Measurements from ENCODE around the gene REM1. TPM values are rescaled to one million over a fixed set of nuclear protein-coding genes. Genes with fewer than 3 reads are reported as not detected.
"Not testable (repeated sequence)": the region's sequence is repeated elsewhere in the genome, so short reads cannot be mapped to it uniquely, and the experiment has no call there.

The REM1 gene
- total RNA-seq, 1 donor from 2014 or later: 4.5 TPM

DNA sequence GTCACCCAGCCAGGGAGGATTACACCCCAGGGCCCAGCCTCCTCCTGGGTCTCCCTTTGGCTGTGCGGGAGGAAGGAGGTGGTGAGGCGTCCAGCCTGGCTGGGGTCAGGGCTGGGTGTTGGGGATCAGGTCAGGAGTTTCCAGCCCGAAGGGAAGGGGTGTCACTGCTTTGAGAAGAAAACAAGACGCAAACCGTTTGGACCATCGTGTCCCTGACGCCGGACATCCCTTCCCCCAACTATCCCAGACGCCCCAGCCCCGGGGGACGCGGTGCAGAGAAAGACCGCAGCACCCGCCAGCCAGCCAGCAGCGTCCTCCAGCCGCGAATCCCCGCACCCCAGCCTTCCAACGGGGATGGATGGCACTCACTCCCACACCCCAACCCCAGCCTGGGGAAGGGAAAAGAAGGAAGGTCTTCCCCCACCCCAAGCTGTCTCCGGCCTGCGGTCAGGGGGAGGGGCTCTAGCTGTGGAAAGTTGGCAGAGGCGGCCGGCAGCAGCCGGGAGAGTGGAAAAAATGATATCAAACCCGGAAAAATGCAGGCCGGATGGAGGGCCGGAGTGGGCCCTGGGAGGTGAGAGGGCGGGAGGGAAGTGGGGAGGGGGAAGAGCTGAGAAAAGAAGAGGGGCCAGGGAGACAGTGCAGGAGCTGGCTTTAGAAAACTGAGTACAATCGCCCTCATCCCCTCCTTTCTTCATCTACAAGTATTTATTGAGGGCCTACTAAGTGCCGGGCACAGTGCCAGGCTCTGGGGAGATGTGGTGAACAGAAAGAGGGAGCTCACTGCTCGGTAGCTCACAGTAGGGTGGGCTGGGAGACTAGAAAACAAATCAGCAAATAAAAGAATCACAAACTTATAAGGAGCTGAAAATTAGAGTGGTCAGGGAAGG, 10.6 kb downstream of the REM1 start:
- DNase-seq: peak; percentile 88

DNA sequence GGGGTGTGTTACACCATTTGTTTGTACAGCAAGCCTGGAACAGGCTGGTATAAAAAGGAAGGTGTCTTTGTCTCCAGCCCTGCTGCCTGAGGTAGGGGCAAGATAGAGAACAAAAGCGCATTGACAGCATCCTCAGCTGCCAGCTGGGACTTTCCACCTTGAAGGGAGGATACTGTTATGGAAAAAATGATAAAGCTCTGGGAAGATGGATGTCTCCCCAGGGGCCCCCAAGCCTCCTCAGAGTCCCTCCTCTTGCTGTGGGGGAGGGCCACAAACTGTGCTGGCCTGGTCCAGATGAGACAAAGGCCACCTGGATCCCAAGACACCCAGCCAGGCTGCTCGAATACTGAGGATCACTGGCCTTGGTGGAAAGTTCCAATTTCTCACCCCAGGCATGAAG, 13.0 kb downstream of the REM1 start:
- DNase-seq: no peak

DNA sequence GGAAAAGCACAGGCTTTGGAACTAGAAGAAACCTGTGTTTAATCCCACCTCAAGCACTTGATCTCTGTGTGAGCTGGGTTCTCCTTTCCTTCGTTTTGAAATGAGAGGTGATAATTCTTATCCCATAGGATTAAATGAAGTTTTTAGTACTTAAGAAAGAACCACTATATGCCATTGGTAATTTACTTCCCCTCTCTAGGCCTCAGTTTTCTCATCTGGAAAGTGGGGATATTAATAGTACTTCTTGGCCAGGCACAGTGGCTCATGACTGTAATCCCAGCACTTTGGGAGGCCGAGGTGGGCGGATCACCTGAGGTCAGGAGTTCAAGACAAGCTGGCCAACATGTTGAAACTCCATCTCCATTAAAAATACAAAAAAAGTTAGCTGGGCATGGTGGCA, 14.1 kb downstream of the REM1 start:
- DNase-seq: no peak

DNA sequence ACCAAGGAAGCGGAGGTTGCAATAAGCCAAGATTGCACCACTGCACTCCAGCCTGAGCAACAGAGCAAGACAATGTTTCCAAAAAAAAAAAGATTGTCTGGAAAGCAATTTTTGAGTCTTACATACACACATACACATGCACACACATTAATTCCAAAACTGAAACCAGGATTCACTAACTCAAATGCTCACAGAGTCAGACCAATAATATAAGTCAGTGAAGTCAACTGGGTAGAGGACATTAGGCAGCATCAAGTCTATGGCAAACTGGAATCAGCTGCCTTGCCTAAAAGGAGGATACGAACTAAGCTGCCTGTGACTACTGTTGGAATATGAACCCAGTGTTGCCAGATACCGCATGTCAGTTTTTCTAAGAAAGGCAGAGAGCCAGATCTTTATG, 15.7 kb downstream of the REM1 start:
- DNase-seq: no peak

DNA sequence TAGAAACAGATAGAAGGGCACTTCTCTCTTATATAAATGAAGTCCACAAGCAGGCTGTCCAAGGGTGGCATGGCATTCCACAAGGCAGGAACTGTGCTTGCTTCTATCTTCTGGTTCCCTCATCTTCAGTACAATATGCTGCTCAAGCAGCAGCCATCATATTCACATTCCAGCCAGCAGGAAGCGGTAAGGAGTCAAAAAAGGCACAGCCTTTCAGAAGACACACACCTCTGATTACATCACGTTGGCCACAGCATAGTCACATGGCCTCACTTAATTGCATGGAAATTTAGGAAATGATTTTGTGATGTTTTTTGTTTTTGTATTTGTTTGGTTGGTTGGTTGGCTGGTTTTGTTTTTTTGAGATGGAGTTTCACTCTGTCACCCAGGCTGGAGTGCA, 19.0 kb downstream of the REM1 start:
- DNase-seq: no peak

DNA sequence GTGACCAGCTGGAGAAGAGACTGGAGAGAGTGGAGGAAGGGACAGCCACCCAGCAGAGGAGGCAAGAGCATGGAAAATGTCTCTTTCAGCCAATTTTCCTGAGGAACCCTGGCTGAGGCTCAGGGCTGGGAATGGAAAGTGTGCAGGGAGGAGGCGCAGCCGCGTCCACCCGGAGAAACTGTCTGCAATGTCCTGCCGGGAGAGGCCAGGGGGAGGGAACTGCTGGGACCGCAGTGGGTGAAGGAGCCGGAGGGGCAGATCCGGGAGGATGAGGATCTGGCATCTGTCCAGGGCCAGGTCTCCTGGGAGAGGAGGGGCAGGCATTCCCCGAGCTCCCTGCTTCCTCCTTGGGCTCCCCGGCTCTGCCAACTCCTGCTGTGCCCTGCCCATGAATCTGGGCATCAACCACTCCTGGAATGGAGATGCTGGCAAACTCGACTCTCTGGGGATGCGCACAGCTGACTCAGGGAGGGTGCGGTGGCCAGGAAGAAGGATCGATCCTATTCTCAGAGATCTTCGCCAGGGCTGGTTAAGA, 21.7 kb downstream of the REM1 start:
- DNase-seq: peak; percentile 79

DNA sequence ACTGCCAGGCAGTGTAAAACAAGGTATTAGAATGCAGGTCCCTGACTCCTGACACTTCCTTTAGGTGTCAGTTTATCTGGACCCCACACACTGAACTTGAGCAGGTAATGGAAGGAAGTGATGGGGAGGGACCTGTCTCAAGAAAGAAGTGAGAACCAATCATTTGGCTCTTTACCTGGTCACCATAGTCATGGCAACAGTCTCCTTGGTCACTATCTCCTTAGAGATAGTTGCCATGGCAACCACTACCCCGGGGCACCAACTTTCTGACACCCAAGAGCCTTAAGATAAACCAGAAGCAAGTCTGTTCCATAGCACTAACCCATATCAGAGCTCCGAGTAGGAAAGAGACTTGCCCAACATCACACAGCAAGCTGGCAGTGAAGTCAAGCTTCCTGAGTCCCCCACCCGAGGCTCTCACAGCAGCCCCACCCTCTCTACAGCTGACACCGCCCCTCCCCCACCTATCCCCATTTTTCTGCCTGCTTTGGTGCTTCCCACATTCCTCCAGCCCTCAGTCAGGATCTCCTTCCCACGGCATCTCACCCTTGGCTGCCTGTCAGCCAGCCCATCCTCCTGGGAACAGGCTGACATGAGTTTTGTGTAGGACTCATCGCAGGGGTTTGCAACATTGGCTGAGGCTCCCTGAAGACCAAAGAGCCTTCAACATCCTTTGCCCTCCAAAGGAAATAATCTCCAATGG, 22.9 kb downstream of the REM1 start:
- DNase-seq: no peak

DNA sequence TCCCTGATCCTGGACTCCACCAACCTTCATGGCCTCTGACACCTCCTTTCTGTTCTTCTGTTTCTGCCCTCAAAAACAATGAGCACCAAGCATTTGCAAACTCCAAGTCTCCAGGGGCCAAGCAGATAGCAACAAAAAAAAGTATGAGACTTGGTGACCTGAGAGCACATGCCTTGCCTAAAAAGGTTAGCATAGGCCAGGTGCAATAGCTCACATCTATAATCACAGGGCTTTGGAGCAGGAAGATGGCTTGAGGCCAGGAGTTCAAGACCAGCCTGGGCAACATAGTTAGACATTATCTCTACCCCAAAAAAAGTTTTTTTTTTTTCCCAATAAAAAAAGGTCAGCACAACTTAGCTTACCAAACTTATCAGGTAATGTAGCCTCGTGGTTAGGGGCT, 25.4 kb downstream of the REM1 start:
- DNase-seq: no peak

DNA sequence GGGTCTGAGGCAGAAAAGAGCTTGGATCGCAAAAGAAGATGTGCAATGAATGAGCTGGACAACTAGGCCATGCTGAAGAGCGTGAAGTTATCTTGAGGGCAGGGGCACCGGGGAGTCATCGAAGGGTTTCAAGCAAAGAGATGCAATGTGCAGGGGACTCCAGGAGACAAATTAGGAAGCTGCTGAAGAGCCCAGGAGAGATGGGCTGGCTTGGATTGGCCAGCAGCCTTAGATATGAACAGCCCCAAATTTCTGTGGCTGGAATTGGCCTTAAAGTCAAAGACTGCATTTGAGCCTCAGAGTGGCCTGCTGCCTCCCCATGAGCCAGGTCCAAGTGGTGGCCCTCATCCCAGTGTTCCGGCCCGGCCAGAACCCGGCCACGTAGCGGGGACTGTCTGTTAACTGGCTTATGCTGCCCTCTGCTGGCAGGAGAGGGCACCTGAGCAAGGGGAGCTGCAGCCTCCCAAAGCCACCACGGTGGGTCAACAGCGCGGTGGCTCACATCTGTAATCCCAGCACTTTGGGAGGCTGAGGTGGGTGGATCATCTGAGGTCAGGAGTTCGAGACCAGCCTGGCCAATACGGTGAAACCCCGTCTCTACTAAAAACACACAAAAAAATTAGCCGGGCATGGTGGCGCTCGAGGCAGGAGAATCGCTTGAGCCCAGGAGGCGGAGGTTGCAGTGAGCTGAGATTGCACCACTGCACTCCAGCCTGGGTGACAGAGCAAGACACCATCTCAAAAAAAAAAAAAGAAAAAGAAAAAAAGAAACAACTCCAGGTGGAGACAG, 28.0 kb downstream of the REM1 start:
- DNase-seq: peak; percentile 89

DNA sequence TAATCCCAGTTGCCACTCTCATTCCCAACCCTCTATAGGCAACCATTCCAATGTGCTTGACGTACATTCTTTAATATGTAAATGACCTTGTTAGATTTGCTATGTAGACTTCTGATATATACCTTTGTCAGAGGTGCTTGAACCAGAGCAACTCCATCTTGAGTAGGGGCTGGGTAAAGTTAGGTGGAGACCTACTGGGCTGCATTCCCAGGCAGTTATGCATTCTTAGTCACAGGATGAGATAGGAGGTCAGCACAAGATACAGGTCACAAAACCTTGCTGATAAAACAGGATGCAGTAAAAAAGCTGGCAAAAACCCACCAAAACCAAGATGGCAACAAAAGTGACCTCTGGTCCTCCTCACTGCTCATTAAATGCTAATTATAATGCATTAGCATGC, 30.8 kb downstream of the REM1 start:
- DNase-seq: no peak

DNA sequence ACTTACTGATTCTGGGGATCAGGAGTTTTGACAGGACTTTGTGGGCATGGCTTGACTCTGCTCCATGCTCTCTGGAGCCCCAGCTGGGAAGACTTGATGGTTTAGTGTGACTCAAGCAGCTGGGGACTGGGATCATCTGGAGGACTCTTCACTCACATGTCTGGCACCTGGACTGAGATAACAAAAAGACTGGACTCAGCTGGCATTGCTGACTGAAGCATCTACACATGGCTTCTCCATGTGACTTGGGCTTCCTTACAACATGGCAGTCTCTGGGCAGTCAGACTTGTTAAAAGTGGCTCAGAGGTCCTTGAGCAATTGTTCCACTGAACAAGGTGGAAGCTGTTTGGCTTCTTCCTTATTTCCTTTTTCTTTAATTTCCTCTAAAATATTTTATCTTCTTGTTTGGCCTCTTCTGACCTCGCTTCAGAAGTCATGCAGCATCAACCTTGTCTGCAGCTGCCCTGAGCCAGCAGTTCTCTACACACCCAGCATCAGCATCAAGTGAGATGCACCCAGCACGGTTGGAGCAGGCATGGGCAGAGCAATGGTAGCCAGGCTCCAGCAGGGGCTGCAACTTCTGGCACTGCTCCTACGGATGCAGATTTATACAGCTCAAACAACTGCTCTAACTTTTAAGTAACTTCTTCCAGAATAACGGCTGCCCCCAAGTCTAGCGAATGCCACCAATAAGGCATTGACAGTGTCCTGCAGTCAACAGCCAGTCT, 33.6 kb downstream of the REM1 start:
- DNase-seq: no peak

DNA sequence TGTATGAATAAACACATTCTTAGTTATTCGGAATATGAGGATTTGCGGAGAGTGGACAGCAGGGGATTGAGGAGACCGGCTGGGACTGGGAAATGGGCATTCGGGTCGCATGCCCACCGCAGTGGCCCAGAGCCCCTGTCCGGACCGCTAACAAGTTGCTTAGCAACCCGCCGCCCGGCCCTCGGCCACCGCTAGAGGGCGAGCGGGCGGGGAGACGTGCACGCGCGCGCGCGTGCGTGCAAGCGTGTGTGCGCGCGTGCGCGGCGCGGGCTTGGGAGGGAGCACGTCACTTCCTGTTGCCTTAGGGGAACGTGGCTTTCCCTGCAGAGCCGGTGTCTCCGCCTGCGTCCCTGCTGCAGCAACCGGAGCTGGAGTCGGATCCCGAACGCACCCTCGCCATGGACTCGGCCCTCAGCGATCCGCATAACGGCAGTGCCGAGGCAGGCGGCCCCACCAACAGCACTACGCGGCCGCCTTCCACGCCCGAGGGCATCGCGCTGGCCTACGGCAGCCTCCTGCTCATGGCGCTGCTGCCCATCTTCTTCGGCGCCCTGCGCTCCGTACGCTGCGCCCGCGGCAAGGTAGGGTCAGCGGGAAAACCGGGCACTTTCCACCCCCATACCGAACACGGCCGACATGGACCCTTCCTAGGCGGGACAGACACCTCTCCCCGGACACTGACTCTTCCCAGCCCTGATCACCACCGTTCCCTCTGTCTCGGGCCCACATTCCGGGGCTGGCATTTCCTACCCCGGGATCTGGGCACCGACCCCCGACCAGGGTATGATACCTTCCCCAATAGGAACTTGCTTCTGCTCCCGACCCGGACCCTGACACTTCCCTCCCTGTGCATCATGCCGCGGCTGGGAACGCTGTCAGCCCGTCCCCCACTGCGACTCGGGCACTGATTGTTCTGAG, 39.3 kb downstream of the REM1 start, which contains the start of gene HM13:
Gene HM13, plus strand, starts transcription at position 289 of the 918 bp plus-strand sequence. Its CDS starts 110 bp downstream, at position 399.
- DNase-seq: peak; percentile 96

DNA sequence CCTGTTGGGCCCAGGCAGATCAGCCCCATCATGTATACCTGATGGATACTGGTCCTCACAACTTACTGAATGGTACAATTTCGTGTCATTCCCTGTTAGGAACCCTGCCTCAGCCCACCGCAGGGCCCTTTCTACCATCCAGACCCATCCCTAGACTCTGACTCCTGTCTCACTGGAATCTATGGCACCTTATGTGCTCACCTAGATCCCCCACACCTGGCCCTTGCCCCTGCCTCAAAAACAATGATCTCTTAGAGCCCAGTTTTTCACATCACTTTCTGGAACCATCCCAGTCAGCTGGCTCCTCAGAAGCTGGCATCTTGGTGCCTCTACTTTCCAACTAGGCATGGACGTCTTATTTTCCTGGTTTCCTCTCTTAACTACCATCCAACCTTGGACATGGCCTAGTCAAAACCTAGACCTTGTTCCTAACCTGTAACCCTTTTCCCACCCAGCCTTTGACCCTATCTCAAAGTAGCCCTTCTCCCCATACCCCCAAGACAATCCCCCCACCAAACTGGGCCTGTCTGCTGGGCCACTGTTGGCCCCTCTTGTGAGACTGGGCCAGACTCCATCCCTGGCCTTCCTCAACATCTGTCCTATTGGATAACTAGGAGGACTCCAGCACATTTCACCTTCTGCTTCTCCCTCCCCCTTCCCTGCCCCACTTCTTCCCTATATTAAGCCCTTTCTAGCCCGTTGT, 40.1 kb downstream of the REM1 start:
- no peak for DNase-seq

DNA sequence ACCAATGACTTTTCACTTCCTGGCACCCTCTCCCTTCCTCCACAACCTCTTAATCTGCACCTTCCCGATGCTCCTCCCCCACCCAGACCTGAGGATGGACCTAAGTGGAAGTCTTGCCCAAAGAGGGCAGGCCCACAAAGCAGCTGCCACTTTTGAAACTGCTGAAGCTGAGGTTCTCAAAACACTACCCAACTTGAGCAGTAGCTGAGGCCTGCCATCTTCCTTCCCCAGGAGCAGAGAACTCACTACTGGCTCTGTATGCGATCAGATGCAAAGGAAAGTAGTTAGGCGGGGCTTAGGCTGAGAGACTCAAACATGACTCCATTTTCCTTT, 40.7 kb downstream of the REM1 start:
- no peak for DNase-seq

DNA sequence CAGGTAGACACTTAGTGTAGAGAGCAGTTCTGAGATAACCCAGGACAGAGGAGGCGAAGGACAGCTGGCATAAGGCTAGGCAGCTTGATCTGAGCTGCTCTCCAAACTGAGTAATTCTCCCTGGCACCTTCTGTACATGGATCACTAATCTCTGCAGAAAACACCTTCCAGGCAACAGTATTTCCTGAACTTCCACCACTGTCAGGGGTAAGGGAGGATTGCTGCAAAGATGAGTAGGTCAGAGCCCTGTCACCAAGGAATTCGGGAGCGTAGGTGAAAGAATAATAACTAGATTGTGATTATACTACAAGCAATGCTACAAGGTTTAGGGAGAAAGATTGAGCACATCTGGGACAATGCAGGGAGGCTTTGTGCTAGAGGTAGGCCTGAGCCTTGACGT, 41.1 kb downstream of the REM1 start:
- no peak for DNase-seq

DNA sequence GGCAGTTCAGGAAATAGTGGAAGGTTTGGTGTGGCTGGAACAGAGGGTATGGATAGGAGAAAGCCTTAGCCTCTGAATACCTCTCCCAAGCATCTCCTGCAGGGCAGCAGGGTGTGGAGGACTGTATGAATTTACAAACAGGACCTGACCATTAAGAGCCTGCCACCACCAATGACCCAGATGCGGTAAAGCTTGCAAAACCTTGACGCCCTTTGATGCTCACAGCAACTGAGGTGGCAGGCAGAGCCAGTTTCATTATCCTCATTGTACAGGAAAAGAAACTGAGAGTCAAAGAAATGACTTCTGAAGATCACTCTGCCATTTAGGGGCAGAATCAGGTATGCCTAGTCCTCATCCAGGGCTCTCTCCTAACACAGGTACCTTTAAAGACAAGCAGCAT, 41.6 kb downstream of the REM1 start:
- no peak for DNase-seq

DNA sequence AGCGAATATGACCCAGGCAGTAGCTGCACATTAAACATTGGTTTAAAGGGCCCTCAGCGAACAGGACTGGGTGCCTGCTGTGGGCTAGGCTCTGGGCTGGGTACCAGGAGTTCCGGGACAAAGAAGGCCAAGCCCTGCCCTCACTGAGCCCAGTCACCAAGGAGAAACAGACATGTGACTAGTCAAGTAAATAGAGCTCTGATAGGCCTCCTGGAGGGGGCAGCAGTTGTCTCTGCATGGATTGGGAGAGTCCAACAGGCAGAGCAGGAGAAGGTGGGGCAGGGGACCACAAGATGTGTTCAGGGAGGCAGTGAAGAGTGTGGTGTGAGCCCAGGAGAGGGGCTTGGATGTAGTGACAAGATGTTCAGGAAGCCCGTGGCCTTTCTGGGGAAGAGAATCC, 42.3 kb downstream of the REM1 start:
- no peak for DNase-seq

DNA sequence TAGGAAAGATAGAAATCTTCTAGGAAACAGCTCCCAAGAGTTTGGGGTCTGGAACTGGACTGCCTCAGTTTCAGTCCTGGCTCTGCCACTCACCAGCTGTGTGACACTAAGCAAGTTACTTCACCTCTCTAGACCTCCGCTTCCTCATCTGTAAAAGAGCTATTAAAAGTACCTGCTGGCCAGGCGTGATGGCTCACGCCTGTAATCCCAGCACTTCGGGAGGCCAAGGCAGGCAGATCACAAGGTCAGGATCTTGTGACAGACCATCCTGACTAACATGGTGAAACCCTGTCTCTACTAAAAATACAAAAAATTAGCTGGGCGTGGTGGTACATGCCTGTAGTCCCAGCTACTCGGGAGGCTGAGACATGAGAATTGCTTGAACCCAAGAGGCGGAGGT, 46.2 kb downstream of the REM1 start:
- DNase-seq: not testable (repeated sequence)

DNA sequence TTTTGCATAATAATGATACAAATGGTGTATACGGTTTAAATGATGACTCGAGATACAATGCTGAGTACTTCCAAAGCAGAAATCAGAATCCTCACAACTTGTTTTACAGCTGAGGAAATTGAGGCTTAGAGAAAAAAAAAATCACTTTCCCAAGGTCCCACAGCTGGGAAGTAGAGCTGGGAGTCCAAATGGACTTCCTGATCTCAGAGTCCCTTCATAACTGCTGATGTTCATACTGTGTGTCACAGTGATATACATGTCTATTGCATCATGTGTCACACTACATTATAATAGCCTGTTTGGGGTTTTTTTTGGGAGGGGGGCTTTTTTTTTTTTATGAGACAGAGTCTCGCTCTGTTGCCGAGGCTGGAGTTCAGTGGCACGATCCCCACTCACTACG, 47.6 kb downstream of the REM1 start:
- DNase-seq: no peak

Measured in tongue (tissue), 2 donors.